HG02763 (cell line): Measurements from ENCODE around the gene HBA1.
"Not testable (repeated sequence)": the region's sequence is repeated elsewhere in the genome, so short reads cannot be mapped to it uniquely, and the experiment has no call there.

Experiments
- ATAC-seq: cut with Tn5 transposase; IDR thresholded peaks from one replicate; pipeline ENCODE4 v1.9.1; 2021; ENCODE audit warnings: mild to moderate bottlenecking, moderate library complexity; ENCODE audit not compliant: unreplicated experiment

The HBA1 gene

DNA sequence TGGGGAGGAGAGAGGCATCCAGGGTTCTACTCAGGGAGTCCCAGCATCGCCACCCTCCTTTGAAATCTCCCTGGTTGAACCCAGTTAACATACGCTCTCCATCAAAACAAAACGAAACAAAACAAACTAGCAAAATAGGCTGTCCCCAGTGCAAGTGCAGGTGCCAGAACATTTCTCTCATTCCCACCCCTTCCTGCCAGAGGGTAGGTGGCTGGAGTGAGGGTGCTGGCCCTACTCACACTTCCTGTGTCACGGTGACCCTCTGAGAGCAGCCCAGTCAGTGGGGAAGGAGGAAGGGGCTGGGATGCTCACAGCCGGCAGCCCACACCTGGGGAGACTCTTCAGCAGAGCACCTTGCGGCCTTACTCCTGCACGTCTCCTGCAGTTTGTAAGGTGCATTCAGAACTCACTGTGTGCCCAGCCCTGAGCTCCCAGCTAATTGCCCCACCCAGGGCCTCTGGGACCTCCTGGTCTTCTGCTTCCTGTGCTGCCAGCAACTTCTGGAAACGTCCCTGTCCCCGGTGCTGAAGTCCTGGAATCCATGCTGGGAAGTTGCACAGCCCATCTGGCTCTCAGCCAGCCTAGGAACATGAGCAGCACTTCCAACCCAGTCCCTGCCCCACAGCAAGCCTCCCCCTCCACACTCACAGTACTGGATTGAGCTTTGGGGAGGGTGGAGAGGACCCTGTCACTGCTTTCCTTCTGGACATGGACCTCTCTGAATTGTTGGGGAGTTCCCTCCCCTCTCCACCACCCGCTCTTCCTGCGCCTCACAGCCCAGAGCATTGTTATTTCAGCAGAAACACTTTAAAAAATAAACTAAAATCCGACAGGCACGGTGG is 2.3 kb upstream of the HBA1 start:
- ATAC-seq = not testable (repeated sequence)

DNA sequence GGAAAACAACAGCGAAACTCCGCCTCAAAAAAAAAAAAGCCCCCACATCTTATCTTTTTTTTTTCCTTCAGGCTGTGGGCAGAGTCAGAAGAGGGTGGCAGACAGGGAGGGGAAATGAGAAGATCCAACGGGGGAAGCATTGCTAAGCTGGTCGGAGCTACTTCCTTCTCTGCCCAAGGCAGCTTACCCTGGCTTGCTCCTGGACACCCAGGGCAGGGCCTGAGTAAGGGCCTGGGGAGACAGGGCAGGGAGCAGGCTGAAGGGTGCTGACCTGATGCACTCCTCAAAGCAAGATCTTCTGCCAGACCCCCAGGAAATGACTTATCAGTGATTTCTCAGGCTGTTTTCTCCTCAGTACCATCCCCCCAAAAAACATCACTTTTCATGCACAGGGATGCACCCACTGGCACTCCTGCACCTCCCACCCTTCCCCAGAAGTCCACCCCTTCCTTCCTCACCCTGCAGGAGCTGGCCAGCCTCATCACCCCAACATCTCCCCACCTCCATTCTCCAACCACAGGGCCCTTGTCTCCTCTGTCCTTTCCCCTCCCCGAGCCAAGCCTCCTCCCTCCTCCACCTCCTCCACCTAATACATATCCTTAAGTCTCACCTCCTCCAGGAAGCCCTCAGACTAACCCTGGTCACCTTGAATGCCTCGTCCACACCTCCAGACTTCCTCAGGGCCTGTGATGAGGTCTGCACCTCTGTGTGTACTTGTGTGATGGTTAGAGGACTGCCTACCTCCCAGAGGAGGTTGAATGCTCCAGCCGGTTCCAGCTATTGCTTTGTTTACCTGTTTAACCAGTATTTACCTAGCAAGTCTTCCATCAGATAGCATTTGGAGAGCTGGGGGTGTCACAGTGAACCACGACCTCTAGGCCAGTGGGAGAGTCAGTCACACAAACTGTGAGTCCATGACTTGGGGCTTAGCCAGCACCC is 1.2 kb upstream of the HBA1 start:
- no peak for ATAC-seq

DNA sequence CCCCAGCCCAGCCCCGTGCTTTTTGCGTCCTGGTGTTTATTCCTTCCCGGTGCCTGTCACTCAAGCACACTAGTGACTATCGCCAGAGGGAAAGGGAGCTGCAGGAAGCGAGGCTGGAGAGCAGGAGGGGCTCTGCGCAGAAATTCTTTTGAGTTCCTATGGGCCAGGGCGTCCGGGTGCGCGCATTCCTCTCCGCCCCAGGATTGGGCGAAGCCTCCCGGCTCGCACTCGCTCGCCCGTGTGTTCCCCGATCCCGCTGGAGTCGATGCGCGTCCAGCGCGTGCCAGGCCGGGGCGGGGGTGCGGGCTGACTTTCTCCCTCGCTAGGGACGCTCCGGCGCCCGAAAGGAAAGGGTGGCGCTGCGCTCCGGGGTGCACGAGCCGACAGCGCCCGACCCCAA is 474 bp upstream of the HBA1 start:
- not testable (repeated sequence) for ATAC-seq

DNA sequence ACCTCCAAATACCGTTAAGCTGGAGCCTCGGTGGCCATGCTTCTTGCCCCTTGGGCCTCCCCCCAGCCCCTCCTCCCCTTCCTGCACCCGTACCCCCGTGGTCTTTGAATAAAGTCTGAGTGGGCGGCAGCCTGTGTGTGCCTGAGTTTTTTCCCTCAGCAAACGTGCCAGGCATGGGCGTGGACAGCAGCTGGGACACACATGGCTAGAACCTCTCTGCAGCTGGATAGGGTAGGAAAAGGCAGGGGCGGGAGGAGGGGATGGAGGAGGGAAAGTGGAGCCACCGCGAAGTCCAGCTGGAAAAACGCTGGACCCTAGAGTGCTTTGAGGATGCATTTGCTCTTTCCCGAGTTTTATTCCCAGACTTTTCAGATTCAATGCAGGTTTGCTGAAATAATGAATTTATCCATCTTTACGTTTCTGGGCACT is 928 bp downstream of the HBA1 start:
- ATAC-seq = no peak

DNA sequence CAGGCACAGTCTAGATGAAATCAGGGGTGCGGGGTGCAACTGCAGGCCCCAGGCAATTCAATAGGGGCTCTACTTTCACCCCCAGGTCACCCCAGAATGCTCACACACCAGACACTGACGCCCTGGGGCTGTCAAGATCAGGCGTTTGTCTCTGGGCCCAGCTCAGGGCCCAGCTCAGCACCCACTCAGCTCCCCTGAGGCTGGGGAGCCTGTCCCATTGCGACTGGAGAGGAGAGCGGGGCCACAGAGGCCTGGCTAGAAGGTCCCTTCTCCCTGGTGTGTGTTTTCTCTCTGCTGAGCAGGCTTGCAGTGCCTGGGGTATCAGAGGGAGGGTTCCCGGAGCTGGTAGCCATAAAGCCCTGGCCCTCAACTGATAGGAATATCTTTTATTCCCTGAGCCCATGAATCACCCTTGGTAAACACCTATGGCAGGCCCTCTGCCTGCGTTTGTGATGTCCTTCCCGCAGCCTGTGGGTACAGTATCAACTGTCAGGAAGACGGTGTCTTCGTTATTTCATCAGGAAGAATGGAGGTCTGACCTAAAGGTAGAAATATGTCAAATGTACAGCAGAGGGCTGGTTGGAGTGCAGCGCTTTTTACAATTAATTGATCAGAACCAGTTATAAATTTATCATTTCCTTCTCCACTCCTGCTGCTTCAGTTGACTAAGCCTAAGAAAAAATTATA is 1.6 kb downstream of the HBA1 start:
- ATAC-seq = no peak

DNA sequence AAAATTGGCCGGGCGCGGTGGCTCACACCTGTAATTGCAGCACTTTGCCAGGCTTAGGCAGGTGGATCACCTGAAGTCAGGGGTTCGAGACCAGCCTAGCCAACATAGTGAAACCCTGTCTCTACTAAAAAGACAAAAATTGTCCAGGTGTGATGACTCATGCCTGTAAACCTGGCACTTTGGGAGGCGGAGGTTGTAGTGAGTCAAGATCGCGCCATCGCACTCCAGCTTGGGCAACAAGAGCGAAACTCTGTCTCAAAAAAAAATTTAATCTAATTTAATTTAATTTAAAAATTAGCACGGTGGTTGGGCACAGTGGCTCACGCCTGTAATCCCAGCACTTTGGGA is 2.2 kb downstream of the HBA1 start:
- ATAC-seq = no peak

DNA sequence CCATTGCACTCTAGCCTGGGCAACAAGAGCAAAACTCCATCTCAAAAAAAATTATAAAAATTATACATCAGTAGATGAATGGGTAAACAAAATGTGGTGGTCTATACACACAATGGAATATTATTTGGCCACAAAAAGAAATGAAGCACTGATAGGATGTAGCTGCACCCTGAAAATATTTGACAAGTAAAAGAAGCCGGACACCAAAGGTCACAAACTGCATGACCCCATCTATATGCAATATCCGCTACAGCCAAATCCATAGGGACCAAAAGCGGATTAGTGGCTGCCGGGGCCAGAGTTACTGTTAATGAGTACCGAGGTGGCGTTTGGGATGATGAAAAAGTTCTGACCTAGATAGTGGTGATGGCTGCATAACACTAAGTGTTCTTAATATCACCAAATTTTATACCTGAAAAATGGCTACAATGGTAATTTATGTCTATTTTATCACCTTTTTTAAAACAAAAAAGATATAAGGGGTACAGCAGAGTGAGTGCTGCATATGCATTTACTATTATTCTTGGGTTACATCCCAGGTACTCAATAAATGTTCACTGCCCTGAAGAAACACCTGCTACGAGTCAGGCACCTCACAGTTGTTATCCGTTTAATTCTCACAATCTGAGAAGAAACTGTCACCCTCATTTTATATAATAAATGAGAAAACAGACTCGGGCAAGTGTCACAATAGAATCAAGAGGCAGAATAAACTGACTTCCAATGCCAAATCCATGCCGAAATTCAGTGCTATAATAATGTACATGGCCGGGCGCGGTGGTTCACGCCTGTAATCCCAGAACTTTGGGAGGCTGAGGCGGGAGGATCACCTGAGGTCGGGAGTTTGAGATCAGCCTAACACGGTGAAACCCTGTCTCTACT is 3.0 kb downstream of the HBA1 start:
- ATAC-seq = no peak

DNA sequence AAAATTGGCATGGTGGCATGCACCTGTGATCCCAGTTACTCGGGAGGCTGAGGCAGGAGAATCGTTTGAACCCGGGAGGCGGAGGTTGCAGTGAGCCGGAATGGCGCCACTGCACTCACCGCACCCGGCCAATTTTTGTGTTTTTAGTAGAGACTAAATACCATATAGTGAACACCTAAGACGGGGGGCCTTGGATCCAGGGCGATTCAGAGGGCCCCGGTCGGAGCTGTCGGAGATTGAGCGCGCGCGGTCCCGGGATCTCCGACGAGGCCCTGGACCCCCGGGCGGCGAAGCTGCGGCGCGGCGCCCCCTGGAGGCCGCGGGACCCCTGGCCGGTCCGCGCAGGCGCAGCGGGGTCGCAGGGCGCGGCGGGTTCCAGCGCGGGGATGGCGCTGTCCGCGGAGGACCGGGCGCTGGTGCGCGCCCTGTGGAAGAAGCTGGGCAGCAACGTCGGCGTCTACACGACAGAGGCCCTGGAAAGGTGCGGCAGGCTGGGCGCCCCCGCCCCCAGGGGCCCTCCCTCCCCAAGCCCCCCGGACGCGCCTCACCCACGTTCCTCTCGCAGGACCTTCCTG is 3.7 kb downstream of the HBA1 start, which contains the start of gene HBQ1:
HBQ1 (plus strand) TSS at position 359 of the 575 bp plus-strand sequence; CDS start at position 387, 28 bp downstream.
- no peak for ATAC-seq

DNA sequence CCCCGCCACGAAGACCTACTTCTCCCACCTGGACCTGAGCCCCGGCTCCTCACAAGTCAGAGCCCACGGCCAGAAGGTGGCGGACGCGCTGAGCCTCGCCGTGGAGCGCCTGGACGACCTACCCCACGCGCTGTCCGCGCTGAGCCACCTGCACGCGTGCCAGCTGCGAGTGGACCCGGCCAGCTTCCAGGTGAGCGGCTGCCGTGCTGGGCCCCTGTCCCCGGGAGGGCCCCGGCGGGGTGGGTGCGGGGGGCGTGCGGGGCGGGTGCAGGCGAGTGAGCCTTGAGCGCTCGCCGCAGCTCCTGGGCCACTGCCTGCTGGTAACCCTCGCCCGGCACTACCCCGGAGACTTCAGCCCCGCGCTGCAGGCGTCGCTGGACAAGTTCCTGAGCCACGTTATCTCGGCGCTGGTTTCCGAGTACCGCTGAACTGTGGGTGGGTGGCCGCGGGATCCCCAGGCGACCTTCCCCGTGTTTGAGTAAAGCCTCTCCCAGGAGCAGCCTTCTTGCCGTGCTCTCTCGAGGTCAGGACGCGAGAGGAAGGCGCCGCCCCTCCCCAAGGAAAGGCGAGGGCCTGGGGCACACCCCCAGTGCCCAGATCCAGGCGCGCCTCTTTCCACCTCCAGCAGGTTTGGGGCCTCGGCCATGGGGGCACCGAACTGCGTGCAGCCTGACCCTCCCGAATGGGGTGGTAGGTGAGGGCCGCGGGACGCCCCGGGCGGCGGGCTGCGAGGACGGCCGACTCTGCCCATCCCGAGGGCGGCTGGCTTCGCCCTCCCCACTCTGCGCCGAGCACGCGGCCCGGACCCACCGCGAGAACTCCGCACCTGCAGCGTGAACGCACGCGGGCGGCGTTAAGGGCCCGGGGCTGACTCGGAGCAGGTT is 4.4 kb downstream of the HBA1 start:
- no peak for ATAC-seq

DNA sequence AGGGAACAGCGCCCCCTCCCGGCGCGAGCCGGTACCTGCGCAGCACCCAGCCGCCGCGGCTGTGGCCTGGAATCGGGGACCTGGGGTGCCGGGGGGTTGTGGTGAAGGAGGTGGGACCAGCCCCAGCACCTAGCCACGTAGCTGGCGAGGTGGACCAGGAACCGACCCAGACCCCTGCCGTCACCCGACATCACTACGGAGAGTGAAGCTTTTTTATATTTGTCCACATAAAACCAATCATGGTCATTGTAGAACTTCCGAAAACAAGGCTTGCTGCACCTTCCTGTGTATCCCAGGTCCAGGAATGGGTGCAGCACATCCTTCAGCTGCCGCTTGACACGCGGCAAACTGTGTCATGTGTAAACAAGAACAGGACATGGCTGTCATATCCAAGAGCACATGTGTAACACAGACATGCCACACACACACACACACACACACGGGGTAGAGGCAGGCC is 5.1 kb downstream of the HBA1 start:
- no peak for ATAC-seq

DNA sequence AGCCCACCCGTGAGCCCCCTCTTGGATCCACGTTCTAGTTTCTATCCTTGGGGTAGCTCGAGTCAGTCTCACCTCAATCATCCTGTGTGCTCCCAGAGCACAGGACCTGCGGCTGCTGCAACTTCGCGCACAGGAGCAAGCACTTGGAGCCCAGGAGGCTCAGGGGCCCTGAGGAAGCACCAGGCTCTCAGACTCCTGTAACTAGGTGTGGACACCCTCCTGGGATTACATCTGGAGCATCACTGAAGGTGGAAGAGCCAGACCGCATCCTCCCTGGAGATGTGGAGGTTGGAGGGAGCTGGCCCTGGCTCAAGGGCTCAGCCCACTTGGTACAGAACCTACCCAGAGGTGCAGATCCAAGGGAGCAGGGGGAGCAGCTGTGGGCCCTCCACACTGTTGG is 6.5 kb downstream of the HBA1 start:
- ATAC-seq = no peak

DNA sequence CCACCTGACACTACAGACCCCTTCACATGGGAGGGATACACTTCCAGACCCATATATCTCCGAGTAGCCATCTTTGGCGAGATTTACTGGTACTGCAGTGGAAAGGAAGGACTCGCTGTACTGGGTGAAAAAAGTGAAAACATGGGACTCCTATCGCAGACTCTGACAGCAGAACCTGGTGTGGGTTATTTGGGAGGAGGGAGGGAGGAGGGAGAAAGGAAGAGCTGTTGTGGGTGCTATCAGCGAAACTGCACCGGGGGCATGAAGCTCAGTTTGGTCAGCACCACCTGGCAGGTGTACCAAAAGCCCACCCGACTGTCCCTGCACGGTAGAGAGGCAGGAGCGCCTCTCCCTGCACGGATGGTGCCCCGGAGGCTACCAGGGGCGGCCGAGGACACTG is 8.7 kb downstream of the HBA1 start:
- no peak for ATAC-seq

DNA sequence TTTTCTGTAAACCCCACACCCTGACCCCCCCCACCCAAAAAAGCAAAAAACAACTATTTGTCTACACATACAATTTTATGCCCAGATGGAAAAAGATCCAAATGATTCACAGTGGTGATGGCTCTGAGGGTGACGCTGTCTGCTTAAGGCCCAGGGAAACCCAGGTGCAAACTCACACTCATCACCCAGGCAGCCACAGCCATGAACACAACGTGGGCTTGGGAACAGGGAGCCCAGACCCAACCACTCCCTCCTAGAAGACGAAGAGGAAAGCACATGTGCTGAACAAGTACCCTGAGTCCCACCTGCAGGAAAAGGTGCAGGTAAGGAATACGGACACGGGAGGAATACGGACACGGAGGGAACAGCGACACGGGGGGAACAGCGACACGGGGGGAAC is 9.2 kb downstream of the HBA1 start:
- no peak for ATAC-seq

DNA sequence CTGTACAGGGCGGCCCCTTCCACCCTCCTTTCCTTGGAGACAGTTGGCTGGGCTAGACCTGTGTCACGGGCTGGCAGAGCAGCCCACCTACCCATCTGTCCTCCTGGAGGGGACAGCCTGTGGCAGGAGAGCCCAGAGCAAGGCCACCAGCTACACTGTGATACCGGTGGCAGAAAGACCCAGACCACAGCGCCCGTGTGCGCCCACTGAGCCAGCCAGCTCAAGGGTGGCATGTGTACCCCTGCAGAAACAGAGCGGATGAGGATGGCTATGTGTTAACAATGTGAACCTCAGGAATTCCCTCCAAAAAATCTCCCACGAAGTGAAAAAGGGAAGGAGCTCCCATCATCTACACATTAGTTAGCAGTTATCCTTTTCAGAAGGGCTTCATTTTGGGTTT is 10.8 kb downstream of the HBA1 start:
- no peak for ATAC-seq

DNA sequence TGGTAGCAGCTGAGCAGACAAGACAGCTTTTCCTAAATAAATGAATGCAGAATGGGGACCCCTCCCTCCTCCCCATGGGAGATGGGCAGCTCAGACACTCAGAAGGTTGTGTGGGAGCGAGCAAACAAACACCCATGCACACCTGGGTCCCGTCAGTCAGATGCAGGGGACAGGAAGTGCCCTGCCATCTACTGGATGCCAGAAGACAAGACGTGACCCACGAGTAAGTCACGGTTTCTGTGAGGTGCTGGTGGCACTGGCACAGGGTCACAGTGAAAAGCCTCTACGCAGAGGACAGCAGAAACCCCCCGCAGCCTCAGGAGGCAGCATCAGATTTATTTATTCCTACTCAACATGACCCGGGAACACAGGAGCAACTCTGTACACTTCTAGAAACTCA is 12.2 kb downstream of the HBA1 start:
- no peak for ATAC-seq

DNA sequence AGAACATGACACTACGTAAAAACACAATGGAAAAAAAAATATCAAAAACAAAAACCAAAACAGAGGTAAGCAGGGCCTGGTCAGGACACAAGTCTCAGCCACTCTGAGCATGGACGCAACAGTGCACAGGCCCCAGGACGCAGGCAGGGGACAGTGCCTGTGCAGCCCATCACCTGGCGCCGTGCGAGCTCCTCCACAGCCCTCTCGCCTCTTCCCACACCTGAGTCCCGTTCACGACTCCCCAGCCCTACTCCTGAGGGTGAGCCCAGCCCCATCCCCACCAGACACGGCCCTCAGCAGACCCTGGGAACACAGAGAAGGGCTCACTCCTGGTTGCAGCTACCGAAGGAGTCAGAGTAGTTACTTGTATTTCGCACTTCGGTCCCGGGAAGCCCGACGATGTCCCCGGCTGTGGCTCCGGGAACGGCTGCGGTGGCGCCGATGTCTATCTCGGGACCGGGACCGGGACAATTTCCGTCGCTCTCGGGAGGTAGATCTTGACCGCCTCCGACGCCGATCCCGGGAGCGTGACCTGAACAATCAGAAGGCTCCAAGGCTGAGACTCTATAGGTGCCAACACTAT is 13.2 kb downstream of the HBA1 start:
- ATAC-seq = no peak

DNA sequence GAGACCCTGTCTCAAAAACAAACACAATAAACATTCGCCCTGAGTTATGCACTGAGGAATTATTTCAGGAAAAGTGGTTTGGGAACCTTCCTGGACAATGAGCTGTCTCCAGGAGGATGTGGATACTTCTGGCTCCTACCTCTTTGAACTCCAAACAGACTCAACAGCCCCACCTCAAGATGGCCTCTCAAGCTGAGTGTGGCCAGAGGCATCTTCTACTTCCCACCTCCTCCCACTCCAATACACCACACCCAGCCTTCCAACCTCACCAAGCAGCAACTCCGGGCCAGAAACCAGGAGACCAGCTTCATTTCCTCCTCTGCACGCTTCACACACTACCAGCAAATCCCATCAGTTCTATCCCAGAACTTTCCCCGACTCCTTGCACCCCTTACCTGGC is 15.4 kb downstream of the HBA1 start:
- no peak for ATAC-seq

DNA sequence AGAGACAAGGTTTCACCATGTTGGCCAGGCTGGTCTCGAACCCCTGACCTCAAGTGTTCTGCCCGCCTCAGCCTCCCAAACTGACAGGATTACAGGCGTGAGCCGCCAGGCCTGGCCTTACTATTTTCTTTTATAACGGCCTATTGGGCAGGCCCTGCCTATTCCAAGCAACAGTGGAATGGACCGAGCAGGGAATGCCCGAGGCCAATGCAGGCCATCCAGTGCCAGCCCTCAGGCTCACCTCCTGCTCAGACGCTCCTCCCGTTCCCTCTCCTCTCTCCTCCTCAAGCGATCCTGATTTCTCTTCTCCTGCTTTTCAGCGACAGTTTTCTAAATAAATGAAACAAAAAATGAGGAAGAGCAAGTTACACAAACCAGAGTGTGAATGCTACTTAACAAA is 16.2 kb downstream of the HBA1 start:
- no peak for ATAC-seq

DNA sequence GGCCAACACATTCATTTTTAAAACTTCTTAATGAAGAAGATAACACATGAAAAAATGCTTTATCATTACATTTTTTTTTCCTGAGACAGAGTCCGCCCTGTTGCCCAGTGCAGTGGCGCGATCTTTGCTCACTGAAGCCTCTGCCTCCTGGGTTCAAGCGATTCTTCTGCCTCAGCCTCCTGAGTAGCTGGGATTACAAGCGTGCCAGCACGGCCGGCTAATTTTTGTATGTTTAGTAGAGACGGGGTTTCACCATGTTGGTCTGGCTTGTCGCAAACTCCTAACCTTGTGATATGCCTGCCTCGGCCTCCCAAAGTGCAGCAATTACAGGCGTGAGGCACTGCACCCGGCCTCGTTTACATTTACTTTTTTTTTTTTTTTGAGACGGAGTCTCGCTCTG is 17.0 kb downstream of the HBA1 start:
- no peak for ATAC-seq
